HEK293T (cell line): Measurements from ENCODE around the gene AQP5.
A peak's percentile ranks its signal among the peaks of the same experiment; 100 is the strongest.

Experiments
- CTCF ChIA-PET: fragments of 350-600 bp; formaldehyde crosslinking; extraction: SDS; loops from one replicate; lab custom pipeline; 2021; ENCODE audit warnings: antibody characterized with exemption, inconsistent platforms; lab: Yijun Ruan, JAX
- POLR2A ChIA-PET: fragments of 350-600 bp; formaldehyde crosslinking; extraction: SDS; loops from one replicate; lab custom pipeline; 2020; ENCODE audit warnings: antibody characterized with exemption, inconsistent platforms; lab: Yijun Ruan, JAX
- DNase-seq: peaks from one replicate; pipeline ENCODE4 v3.0.0; 2012; ENCODE audit warnings: mixed read lengths; ENCODE audit errors: extremely low spot score
- ARNT ChIP-seq: fragments of 450-650 bp; IDR thresholded peaks from 2 replicates; pipeline ENCODE4 v1.6.1; 2017; ENCODE audit warnings: mild to moderate bottlenecking
- BHLHE40 ChIP-seq: fragments of 450-650 bp; IDR thresholded peaks from 2 replicates; pipeline ENCODE4 v1.6.1; 2016; ENCODE audit warnings: mild to moderate bottlenecking, moderate library complexity, borderline replicate concordance
- CTBP1 ChIP-seq: fragments of 450-650 bp; IDR thresholded peaks from 2 replicates; pipeline ENCODE4 v1.6.1; 2016; ENCODE audit warnings: borderline replicate concordance
- ELF4 ChIP-seq: fragments of 450-650 bp; IDR thresholded peaks from 2 replicates; pipeline ENCODE4 v1.6.1; 2017; ENCODE audit warnings: antibody characterized with exemption
- FOXA1 ChIP-seq: fragments of 450-650 bp; IDR thresholded peaks from 2 replicates; pipeline ENCODE4 v1.6.1; 2016; ENCODE audit warnings: mild to moderate bottlenecking
- FOXK2 ChIP-seq: fragments of 450-650 bp; IDR thresholded peaks from 2 replicates; pipeline ENCODE4 v1.6.1; 2016; ENCODE audit warnings: mild to moderate bottlenecking
- FOXM1 ChIP-seq: fragments of 450-650 bp; IDR thresholded peaks from 2 replicates; pipeline ENCODE4 v1.6.1; 2017; ENCODE audit warnings: mild to moderate bottlenecking, borderline replicate concordance
- HDGF ChIP-seq: fragments of 450-650 bp; IDR thresholded peaks from 2 replicates; pipeline ENCODE4 v1.6.1; 2017; ENCODE audit warnings: antibody characterized with exemption, borderline replicate concordance
- L3MBTL2 ChIP-seq: fragments of 450-650 bp; conservative IDR thresholded peaks from 2 replicates; pipeline ENCODE4 v1.6.1; 2016; ENCODE audit warnings: mild to moderate bottlenecking
- LEF1 ChIP-seq: fragments of 450-650 bp; IDR thresholded peaks from 2 replicates; pipeline ENCODE4 v1.6.1; 2017; ENCODE audit warnings: mild to moderate bottlenecking, borderline replicate concordance
- NFRKB ChIP-seq: fragments of 450-650 bp; IDR thresholded peaks from 2 replicates; pipeline ENCODE4 v1.6.1; 2016; ENCODE audit warnings: mild to moderate bottlenecking, moderate library complexity
- PKNOX1 ChIP-seq: fragments of 450-650 bp; IDR thresholded peaks from 2 replicates; pipeline ENCODE4 v1.6.1; 2016
- SP1 ChIP-seq: fragments of 450-650 bp; IDR thresholded peaks from 2 replicates; pipeline ENCODE4 v1.6.1; 2017
- SUZ12 ChIP-seq: fragments of 450-650 bp; IDR thresholded peaks from 2 replicates; pipeline ENCODE4 v1.6.1; 2016; ENCODE audit warnings: mild to moderate bottlenecking
- TARDBP ChIP-seq: fragments of 450-650 bp; IDR thresholded peaks from 2 replicates; pipeline ENCODE4 v1.6.1; 2016
- ZNF384 ChIP-seq: fragments of 450-650 bp; IDR thresholded peaks from 2 replicates; pipeline ENCODE4 v1.6.1; 2016

AQP5 gene

GRCh38 chr12:49967042-49967776 is 5.5 kb downstream of the AQP5 start:
- POLR2A ChIA-PET: interaction anchor here (0.6 to 1.4 kb wide), 4 partner anchors 72 to 103 kb away, joined by 3 to 5 read pairs (median 4); no protein-coding TSS in a partner anchor
- DNase-seq: peak; percentile 91
- TF ChIP-seq NFRKB (no peak), L3MBTL2 (peak; percentile 64), ZNF384 (no peak), HDGF (no peak), FOXK2 (no peak), FOXM1 (no peak), TARDBP (0 out of 2 replicates have a peak, but pooled peaks have one; percentile 7), FOXA1 (no peak), BHLHE40 (no peak), ARNT (no peak), PKNOX1 (no peak), SP1 (no peak), LEF1 (no peak), ELF4 (no peak), CTBP1 (no peak)
- CTCF ChIA-PET: interaction anchor here (0.5 to 3.4 kb wide), 39 partner anchors 8 to 1059 kb away, joined by 3 to 32 read pairs (median 5); partner anchors contain the start of genes GPD1, SLC11A2 and SMARCD1

GRCh38 chr12:49967777-49968250 is 6.1 kb downstream of the AQP5 start:
- CTCF ChIA-PET: interaction anchor here (0.6 to 3.4 kb wide), 29 partner anchors 9 to 1059 kb away, joined by 3 to 32 read pairs (median 6); partner anchors contain the start of genes GPD1 and SLC11A2
- no peak for DNase-seq
- TF ChIP-seq FOXA1: no peak
- no peak for TF ChIP-seq LEF1
- TF ChIP-seq L3MBTL2: no peak
- no peak for TF ChIP-seq ZNF384
- no peak for TF ChIP-seq FOXK2
- no peak for TF ChIP-seq ARNT
- no peak for TF ChIP-seq FOXM1
- no peak for TF ChIP-seq NFRKB
- TF ChIP-seq SUZ12: no peak
- no peak for TF ChIP-seq SP1
- TF ChIP-seq BHLHE40: no peak
- TF ChIP-seq TARDBP: no peak
- TF ChIP-seq ELF4: no peak
- TF ChIP-seq CTBP1: no peak
- no peak for TF ChIP-seq HDGF
- TF ChIP-seq PKNOX1: no peak
- POLR2A ChIA-PET: interaction anchor here (1.4 kb wide), 1 partner anchor 71 kb away, joined by 5 read pairs; no protein-coding TSS in a partner anchor

GRCh38 chr12:49968471-49968870 is 6.8 kb downstream of the AQP5 start:
- ChIA-PET POLR2A (no interaction called here), CTCF (interaction anchor here (0.6 to 3.1 kb wide), 7 partner anchors 13 to 208 kb away, joined by 3 to 32 read pairs (median 4); no protein-coding TSS in a partner anchor)

GRCh38 chr12:49969027-49969426 is 7.4 kb downstream of the AQP5 start:
- DNase-seq: no peak
- POLR2A ChIA-PET: no interaction called here
- CTCF ChIA-PET: interaction anchor here (0.6 to 3.1 kb wide), 5 partner anchors 12 to 194 kb away, joined by 3 to 32 read pairs (median 4); no protein-coding TSS in a partner anchor
- TF ChIP-seq FOXA1: no peak
- TF ChIP-seq ZNF384: no peak
- TF ChIP-seq FOXK2: no peak
- TF ChIP-seq LEF1: no peak
- no peak for TF ChIP-seq L3MBTL2
- TF ChIP-seq ELF4: no peak
- no peak for TF ChIP-seq PKNOX1
- TF ChIP-seq CTBP1: no peak
- no peak for TF ChIP-seq ARNT
- no peak for TF ChIP-seq BHLHE40
- TF ChIP-seq NFRKB: no peak
- no peak for TF ChIP-seq SUZ12
- TF ChIP-seq TARDBP: no peak
- no peak for TF ChIP-seq FOXM1

More at GRCh38 chr12:49968471-49968870, 6.8 kb downstream of the AQP5 start:
- TF ChIP-seq TARDBP: no peak
- no peak for TF ChIP-seq L3MBTL2
- no peak for TF ChIP-seq FOXM1
- TF ChIP-seq SP1: no peak
- no peak for TF ChIP-seq FOXA1
- TF ChIP-seq ELF4: no peak
- TF ChIP-seq PKNOX1: no peak
- no peak for TF ChIP-seq CTBP1
- no peak for TF ChIP-seq HDGF
- TF ChIP-seq ARNT: no peak
- no peak for TF ChIP-seq ZNF384
- no peak for DNase-seq
